Limb (tissue), 2 donors: ENCODE data around the gene ACSBG1.
A peak's percentile ranks its signal among the peaks of the same experiment; 100 is the strongest.

Experiments used
- DNase-seq, 2 donors: peaks; one replicate each; pipeline ENCODE4 v3.0.0-alpha.2; 2016; ENCODE audit errors: extremely low spot score in 2 of 2

ACSBG1 gene

GRCh38 chr15:78234515-78235040 is at the start of gene ACSBG1:
Gene ACSBG1, minus strand, starts transcription at chr15:78234565. Its CDS starts 64 bp downstream, at chr15:78234501.
- no peak for DNase-seq

- DNase-seq: no peak
Observed at GRCh38 chr15:78282324-78282723, 48.0 kb upstream of the ACSBG1 start.

GRCh38 chr15:78280319-78281072 is 46.1 kb upstream of the ACSBG1 start:
- no peak for DNase-seq

GRCh38 chr15:78276064-78276943 is 41.9 kb upstream of the ACSBG1 start:
- no peak for DNase-seq

- no peak for DNase-seq
Observed at GRCh38 chr15:78274994-78275393, 40.6 kb upstream of the ACSBG1 start.

- no peak for DNase-seq
Observed at GRCh38 chr15:78272776-78273175, 38.4 kb upstream of the ACSBG1 start.

- no peak for DNase-seq
Observed at GRCh38 chr15:78272316-78272715, 38.0 kb upstream of the ACSBG1 start.

- no peak for DNase-seq
Observed at GRCh38 chr15:78266806-78267205, 32.4 kb upstream of the ACSBG1 start.

GRCh38 chr15:78266229-78266628 is 31.9 kb upstream of the ACSBG1 start:
- no peak for DNase-seq

GRCh38 chr15:78265752-78266224 is 31.4 kb upstream of the ACSBG1 start:
- DNase-seq: peak in 1 of 2 donors; percentile 45

GRCh38 chr15:78265137-78265460 is 30.7 kb upstream of the ACSBG1 start:
- no peak for DNase-seq

- DNase-seq: peak; percentile 24 to 83
Observed at GRCh38 chr15:78264304-78265136, 30.2 kb upstream of the ACSBG1 start, which contains the start of gene DNAJA4. Gene DNAJA4, plus strand, starts transcription at chr15:78264562. Its CDS starts 202 bp downstream, at chr15:78264764.

GRCh38 chr15:78263907-78264303 is 29.5 kb upstream of the ACSBG1 start:
- DNase-seq: no peak

- DNase-seq: no peak
Observed at GRCh38 chr15:78263351-78263781, 29.0 kb upstream of the ACSBG1 start.

GRCh38 chr15:78261062-78261461 is 26.7 kb upstream of the ACSBG1 start:
- no peak for DNase-seq

- DNase-seq: no peak
Observed at GRCh38 chr15:78260489-78260888, 26.1 kb upstream of the ACSBG1 start.

GRCh38 chr15:78259232-78259631 is 24.9 kb upstream of the ACSBG1 start:
- no peak for DNase-seq

GRCh38 chr15:78257681-78258080 is 23.3 kb upstream of the ACSBG1 start:
- no peak for DNase-seq

GRCh38 chr15:78256044-78256437 is 21.7 kb upstream of the ACSBG1 start:
- no peak for DNase-seq

GRCh38 chr15:78255421-78256043 is 21.2 kb upstream of the ACSBG1 start:
- no peak for DNase-seq

- no peak for DNase-seq
Observed at GRCh38 chr15:78251136-78251535, 16.8 kb upstream of the ACSBG1 start.
